ENCODE data around the gene FEZ2. TPM values are rescaled to one million over a fixed set of nuclear protein-coding genes. Genes with fewer than 3 reads are reported as not detected.

Gene FEZ2
- total RNA-seq, 1 experiment from 2014 or later: 51.1 TPM

DNA sequence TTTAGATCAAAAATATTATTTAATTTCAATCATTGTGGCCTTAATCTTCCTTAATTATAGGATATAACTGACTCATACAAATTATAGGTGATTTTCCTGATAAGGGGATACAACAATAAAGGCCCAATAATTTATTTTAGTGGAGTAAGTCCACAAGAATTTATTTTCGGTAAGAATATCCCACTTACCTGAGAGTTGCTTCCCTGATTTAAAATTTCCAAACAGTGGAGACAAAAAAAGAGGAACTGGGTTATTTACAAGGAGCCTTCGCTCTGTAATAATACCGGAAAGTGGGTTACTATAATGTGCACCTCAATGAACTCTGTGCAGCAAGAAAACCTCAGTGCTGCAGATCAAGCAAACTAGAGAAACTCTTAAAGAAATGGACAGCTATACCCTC is 42.2 kb downstream of the FEZ2 start:
- H3K27ac ChIP-seq (ENCODE audit: low read length): peak overlapping the region; percentile 99
- in situ Hi-C loops (cut with HindIII; ENCODE audit: low pct_unique_long_range_greater_than_20kb, low sequenced_read_pairs) (no loop called here), intact Hi-C loops (cut with micrococcal nuclease; ENCODE audit: unreplicated experiment) (no loop called here)
- TF ChIP-seq POLR2AphosphoS5 (IDR thresholded peaks at IDR 0.05; ENCODE audit: low read depth, low read length): no peak; the same call in 1 of the 2 replicates
- no peak for TF ChIP-seq CTCF (IDR thresholded peaks at IDR 0.05)
- TF ChIP-seq TCF7L2 (IDR thresholded peaks at IDR 0.05; ENCODE audit: low read depth, low read length): no peak
- no peak for TF ChIP-seq SIN3A (IDR thresholded peaks at IDR 0.05; ENCODE audit: borderline replicate concordance, insufficient read depth, low read depth, low read length)
- TF ChIP-seq, protein P1, sequence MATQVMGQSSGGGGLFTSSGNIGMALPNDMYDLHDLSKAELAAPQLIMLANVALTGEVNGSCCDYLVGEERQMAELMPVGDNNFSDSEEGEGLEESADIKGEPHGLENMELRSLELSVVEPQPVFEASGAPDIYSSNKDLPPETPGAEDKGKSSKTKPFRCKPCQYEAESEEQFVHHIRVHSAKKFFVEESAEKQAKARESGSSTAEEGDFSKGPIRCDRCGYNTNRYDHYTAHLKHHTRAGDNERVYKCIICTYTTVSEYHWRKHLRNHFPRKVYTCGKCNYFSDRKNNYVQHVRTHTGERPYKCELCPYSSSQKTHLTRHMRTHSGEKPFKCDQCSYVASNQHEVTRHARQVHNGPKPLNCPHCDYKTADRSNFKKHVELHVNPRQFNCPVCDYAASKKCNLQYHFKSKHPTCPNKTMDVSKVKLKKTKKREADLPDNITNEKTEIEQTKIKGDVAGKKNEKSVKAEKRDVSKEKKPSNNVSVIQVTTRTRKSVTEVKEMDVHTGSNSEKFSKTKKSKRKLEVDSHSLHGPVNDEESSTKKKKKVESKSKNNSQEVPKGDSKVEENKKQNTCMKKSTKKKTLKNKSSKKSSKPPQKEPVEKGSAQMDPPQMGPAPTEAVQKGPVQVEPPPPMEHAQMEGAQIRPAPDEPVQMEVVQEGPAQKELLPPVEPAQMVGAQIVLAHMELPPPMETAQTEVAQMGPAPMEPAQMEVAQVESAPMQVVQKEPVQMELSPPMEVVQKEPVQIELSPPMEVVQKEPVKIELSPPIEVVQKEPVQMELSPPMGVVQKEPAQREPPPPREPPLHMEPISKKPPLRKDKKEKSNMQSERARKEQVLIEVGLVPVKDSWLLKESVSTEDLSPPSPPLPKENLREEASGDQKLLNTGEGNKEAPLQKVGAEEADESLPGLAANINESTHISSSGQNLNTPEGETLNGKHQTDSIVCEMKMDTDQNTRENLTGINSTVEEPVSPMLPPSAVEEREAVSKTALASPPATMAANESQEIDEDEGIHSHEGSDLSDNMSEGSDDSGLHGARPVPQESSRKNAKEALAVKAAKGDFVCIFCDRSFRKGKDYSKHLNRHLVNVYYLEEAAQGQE (IDR thresholded peaks at IDR 0.05; ENCODE audit: insufficient read depth in 1 of 2, low read depth in 2 of 2, low read length in 1 of 2): no peak
- peaks cover 97% of the 10 kb centered on the region for H3K4me1 ChIP-seq (ENCODE audit: control insufficient read depth, insufficient read depth, low read length)
- H3K9me3 ChIP-seq (ENCODE audit: control insufficient read depth, insufficient read depth, low read depth, low read length): no peaks in the 10 kb centered on the region
- no TSS peak for BruUV-seq (replicated peaks)
- H3K27me3 ChIP-seq (ENCODE audit: control insufficient read depth, insufficient read depth, low read length): no peaks in the 10 kb centered on the region
- DNase-seq (ENCODE audit: low read depth, low spot score) (no peak), ATAC-seq (0 out of 2 replicates have a peak, but pooled peaks have one; percentile 3)
- ChIA-PET CTCF (interaction anchor here (1.8 kb wide), 1 partner anchor 108 kb away, joined by 5 read pairs; no protein-coding TSS in a partner anchor), POLR2A (interaction anchor here (0.6 kb wide), 1 partner anchor 12 kb away, joined by 5 read pairs; no protein-coding TSS in a partner anchor)
- peaks cover 29% of the 10 kb centered on the region for H3K36me3 ChIP-seq (ENCODE audit: control insufficient read depth, insufficient read depth, low read length)
- no peak overlapping the region for H3K4me3 ChIP-seq (ENCODE audit: low read depth in 2 of 2, low read length in 2 of 2)

DNA sequence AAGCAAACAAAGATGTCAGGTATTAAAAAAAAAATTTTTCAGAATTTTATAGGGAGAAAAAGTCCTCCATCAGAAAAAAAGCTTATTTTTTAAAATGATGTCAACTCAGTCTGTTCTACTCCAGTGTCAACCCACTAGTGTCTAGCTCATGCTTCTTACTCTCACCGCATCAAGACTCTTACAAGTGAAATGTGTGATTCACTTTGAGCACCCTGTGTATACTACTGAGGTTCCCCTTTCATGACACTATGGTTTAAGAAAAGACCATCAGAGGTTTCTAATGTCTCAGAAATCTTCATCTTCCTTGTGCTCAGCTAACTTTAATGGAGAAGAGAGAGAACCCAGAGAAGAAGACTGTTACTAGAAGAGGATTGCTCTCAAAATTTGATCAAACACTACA is 43.4 kb downstream of the FEZ2 start:
- H3K27ac ChIP-seq (ENCODE audit: low read length): peak overlapping the region; percentile 99
- ChIA-PET CTCF (interaction anchor here (0.6 to 1.3 kb wide), 2 partner anchors 110 to 166 kb away, joined by 3 to 4 read pairs; no protein-coding TSS in a partner anchor), POLR2A (interaction anchor here (0.5 kb wide), 1 partner anchor 142 kb away, joined by 3 read pairs; no protein-coding TSS in a partner anchor)
- intact Hi-C loops (cut with micrococcal nuclease; ENCODE audit: unreplicated experiment) (no loop called here), in situ Hi-C loops (cut with HindIII; ENCODE audit: low pct_unique_long_range_greater_than_20kb, low sequenced_read_pairs) (no loop called here)
- H3K9me3 ChIP-seq (ENCODE audit: control insufficient read depth, insufficient read depth, low read depth, low read length): no peaks in the 10 kb centered on the region
- DNase-seq (ENCODE audit: low read depth, low spot score) (no peak), ATAC-seq (peak; percentile 26; the same call in 1 of the 2 replicates)
- no peaks in the 10 kb centered on the region for H3K27me3 ChIP-seq (ENCODE audit: control insufficient read depth, insufficient read depth, low read length)
- TF ChIP-seq POLR2AphosphoS5 (IDR thresholded peaks at IDR 0.05; ENCODE audit: low read depth, low read length): no peak
- TF ChIP-seq SIN3A (IDR thresholded peaks at IDR 0.05; ENCODE audit: borderline replicate concordance, insufficient read depth, low read depth, low read length): no peak
- TF ChIP-seq TCF7L2 (IDR thresholded peaks at IDR 0.05; ENCODE audit: low read depth, low read length): no peak
- TF ChIP-seq, protein P1 (IDR thresholded peaks at IDR 0.05; ENCODE audit: insufficient read depth in 1 of 2, low read depth in 2 of 2, low read length in 1 of 2): no peak
- no peak for TF ChIP-seq CTCF (IDR thresholded peaks at IDR 0.05)
- peaks cover 97% of the 10 kb centered on the region for H3K4me1 ChIP-seq (ENCODE audit: control insufficient read depth, insufficient read depth, low read length)
- no peak overlapping the region for H3K4me3 ChIP-seq (ENCODE audit: low read depth in 2 of 2, low read length in 2 of 2)
- peaks cover 34% of the 10 kb centered on the region for H3K36me3 ChIP-seq (ENCODE audit: control insufficient read depth, insufficient read depth, low read length)
- no TSS peak for BruUV-seq (replicated peaks)

Data from Panc1 (cell line).